B cell (primary cell): ENCODE results near the gene SHISA3. TPM values are rescaled to one million over a fixed set of nuclear protein-coding genes. Genes with fewer than 3 reads are reported as not detected.

ENCODE experiments used
- ATAC-seq: fragments of 200-7000 bp; cut with Tn5 transposase; one replicate; pipeline ENCODE4 v1.10.0; 2021; ENCODE audit warnings: low read depth, mild to moderate bottlenecking, moderate number of reproducible peaks, moderate library complexity
- CTCF ChIA-PET: fragments of 350-600 bp; sonication (Branson Sonifier 250); formaldehyde crosslinking; loops from one replicate; lab custom pipeline; 2021; ENCODE audit warnings: antibody characterized with exemption, inconsistent platforms; lab: Charles Lee
- POLR2A ChIA-PET: fragments of 350-600 bp; sonication (Branson Sonifier 250); formaldehyde crosslinking; loops from one replicate; lab custom pipeline; 2021; ENCODE audit warnings: antibody characterized with exemption; lab: Charles Lee
- DNase-seq: peaks from one replicate; pipeline ENCODE4 v3.0.0; 2013
- H2AFZ ChIP-seq: 2 replicates; pipeline ENCODE4 v1.6.1; 2012; ENCODE audit warnings: mild to moderate bottlenecking, low read depth, low read length; ENCODE audit not compliant: insufficient read depth, poor library complexity, severe bottlenecking
- H3K27ac ChIP-seq, 2 donors: 1 replicate in 1 of 2; 2 replicates in 1 of 2; pipeline ENCODE4 v1.5.1; 2012 to 2013; ENCODE audit warnings: low read length in 2 of 2, mild to moderate bottlenecking in 2 of 2, moderate library complexity in 1 of 2
- H3K27me3 ChIP-seq, 4 experiments: fragments of 200-600 bp in 1 of 4; sonication (generic) in 1 of 4; replicated peaks in 1 of 4; 1 replicate in 2 of 4; 2 replicates in 2 of 4; pipeline versions ENCODE4 v1.6.1 to v1.7.0; 2013 to 2016; ENCODE audit warnings: low read length in 3 of 4, mild to moderate bottlenecking in 2 of 4, mixed read lengths in 1 of 4, moderate library complexity in 1 of 4; ENCODE audit not compliant: insufficient read depth in 4 of 4, control insufficient read depth in 3 of 4; ENCODE audit errors: control extremely low read depth in 1 of 4
- H3K36me3 ChIP-seq, 2 experiments: replicated peaks in 1 of 2; 1 replicate in 1 of 2; 2 replicates in 1 of 2; pipeline versions ENCODE4 v1.6.1 to v1.7.1; 2013; ENCODE audit warnings: low read length in 1 of 2; ENCODE audit not compliant: insufficient read depth in 2 of 2, control insufficient read depth in 1 of 2; ENCODE audit errors: control extremely low read depth in 1 of 2, extremely low read depth in 1 of 2
- H3K4me1 ChIP-seq, 2 donors: fragments of 200-600 bp in 1 of 2; sonication (generic) in 1 of 2; 1 replicate in 1 of 2; 2 replicates in 1 of 2; pipeline versions ENCODE4 v1.5.1 to v1.6.1; 2013 to 2017; ENCODE audit warnings: low read length in 2 of 2; ENCODE audit not compliant: control insufficient read depth in 2 of 2, insufficient read depth in 2 of 2
- H3K4me2 ChIP-seq: replicated peaks from 2 replicates; pipeline ENCODE3; 2012; ENCODE audit warnings: mild to moderate bottlenecking, low read depth, low read length; ENCODE audit not compliant: poor library complexity, severe bottlenecking
- H3K4me3 ChIP-seq, 5 experiments: fragments of 200-600 bp in 1 of 5; sonication (generic) in 1 of 5; 1 replicate in 3 of 5; 2 replicates in 2 of 5; pipeline versions ENCODE4 v1.5.1 to v1.7.0; 2011 to 2016; ENCODE audit warnings: low read length in 4 of 5, mild to moderate bottlenecking in 4 of 5, low read depth in 2 of 5, control low read depth in 1 of 5, moderate library complexity in 1 of 5; ENCODE audit not compliant: insufficient read depth in 1 of 5; ENCODE audit errors: control extremely low read depth in 1 of 5, extremely low read depth in 1 of 5
- H3K79me2 ChIP-seq: fragments of 200-600 bp; sonication (generic); one replicate; pipeline ENCODE4 v1.6.0; 2016; ENCODE audit warnings: low read length; ENCODE audit not compliant: control insufficient read depth, insufficient read depth
- H3K9ac ChIP-seq: fragments of 200-600 bp; sonication (generic); 2 replicates; pipeline ENCODE4 v1.6.1; 2017; ENCODE audit warnings: mild to moderate bottlenecking, low read length, moderate library complexity
- H3K9me3 ChIP-seq, 3 donors: one replicate each; pipeline versions ENCODE4 v1.6.1 to v1.7.1; 2013; ENCODE audit warnings: low read length in 2 of 3; ENCODE audit not compliant: control insufficient read depth in 2 of 3, insufficient read depth in 1 of 3; ENCODE audit errors: control extremely low read depth in 1 of 3
- H4K20me1 ChIP-seq: 2 replicates; pipeline ENCODE4 v1.6.0; 2012; ENCODE audit warnings: mild to moderate bottlenecking, low read length; ENCODE audit not compliant: insufficient read depth, control insufficient read depth, poor library complexity, severe bottlenecking
- H3K27ac Mint-ChIP-seq: one replicate; pipeline ENCODE4 v1.8.0; 2021; ENCODE audit warnings: mixed read lengths
- H3K27me3 Mint-ChIP-seq: one replicate; pipeline ENCODE4 v1.8.0; 2021; ENCODE audit warnings: mixed read lengths
- H3K4me1 Mint-ChIP-seq: one replicate; pipeline ENCODE4 v1.8.0; 2021; ENCODE audit warnings: mixed read lengths
- H3K4me3 Mint-ChIP-seq: one replicate; pipeline ENCODE4 v1.8.0; 2021; ENCODE audit warnings: mixed read lengths
- H3K9me3 Mint-ChIP-seq: one replicate; pipeline ENCODE4 v1.8.0; 2022; ENCODE audit warnings: mixed read lengths; ENCODE audit not compliant: insufficient read depth
- EZH2 ChIP-seq: IDR thresholded peaks from 2 replicates; pipeline ENCODE4 v1.6.1; 2012; ENCODE audit warnings: borderline replicate concordance, low read depth, mild to moderate bottlenecking, moderate library complexity, low read length; ENCODE audit not compliant: insufficient read depth, poor library complexity, severe bottlenecking
- WGBS: methylation state at CpG from one replicate; pipeline ENCODE4 v1.1.5; 2013; ENCODE audit warnings: missing lambda C conversion rate; ENCODE audit not compliant: insufficient coverage; 5-methylcytosine and 5-hydroxymethylcytosine counted together
- intact Hi-C: fragments of 100-400 bp; cut with micrococcal nuclease; formaldehyde crosslinking; loops from one replicate; pipeline ENCODE4 v1.10.0; 2022
- polyA minus RNA-seq: library from RNA; depleted of rRNA, polyadenylated mRNA; stranded (reverse); fragments of >200 nt; gene quantifications from 2 replicates; pipeline ENCODE4 v1.2.3, GENCODE V29; 2012
- polyA plus RNA-seq: library from polyadenylated mRNA; depleted of rRNA; stranded (reverse); fragments of >200 nt; gene quantifications from 2 replicates; pipeline ENCODE4 v1.2.3, GENCODE V29; 2012
- total RNA-seq, 2 donors: library from RNA; stranded (reverse); fragments of 120-200 nt in 1 of 2; gene quantifications; 1 replicate in 1 of 2; 2 replicates in 1 of 2; pipeline versions ENCODE4 v1.2.3 to v1.2.4, GENCODE V29; 2013 to 2022
- TF ChIP-seq, protein P1 (sequence below): fragments of 200-600 bp; IDR thresholded peaks from one replicate; pipeline ENCODE4 v1.8.0; 2022; ENCODE audit warnings: antibody characterized with exemption, mild to moderate bottlenecking

Gene SHISA3
- total RNA-seq (not detected in 2 replicates), polyA plus RNA-seq (not detected in 2 replicates), polyA minus RNA-seq (0.36 TPM in 1 of 2 replicates, not detected in the other)
- 0.33 TPM for total RNA-seq (2013)

DNA sequence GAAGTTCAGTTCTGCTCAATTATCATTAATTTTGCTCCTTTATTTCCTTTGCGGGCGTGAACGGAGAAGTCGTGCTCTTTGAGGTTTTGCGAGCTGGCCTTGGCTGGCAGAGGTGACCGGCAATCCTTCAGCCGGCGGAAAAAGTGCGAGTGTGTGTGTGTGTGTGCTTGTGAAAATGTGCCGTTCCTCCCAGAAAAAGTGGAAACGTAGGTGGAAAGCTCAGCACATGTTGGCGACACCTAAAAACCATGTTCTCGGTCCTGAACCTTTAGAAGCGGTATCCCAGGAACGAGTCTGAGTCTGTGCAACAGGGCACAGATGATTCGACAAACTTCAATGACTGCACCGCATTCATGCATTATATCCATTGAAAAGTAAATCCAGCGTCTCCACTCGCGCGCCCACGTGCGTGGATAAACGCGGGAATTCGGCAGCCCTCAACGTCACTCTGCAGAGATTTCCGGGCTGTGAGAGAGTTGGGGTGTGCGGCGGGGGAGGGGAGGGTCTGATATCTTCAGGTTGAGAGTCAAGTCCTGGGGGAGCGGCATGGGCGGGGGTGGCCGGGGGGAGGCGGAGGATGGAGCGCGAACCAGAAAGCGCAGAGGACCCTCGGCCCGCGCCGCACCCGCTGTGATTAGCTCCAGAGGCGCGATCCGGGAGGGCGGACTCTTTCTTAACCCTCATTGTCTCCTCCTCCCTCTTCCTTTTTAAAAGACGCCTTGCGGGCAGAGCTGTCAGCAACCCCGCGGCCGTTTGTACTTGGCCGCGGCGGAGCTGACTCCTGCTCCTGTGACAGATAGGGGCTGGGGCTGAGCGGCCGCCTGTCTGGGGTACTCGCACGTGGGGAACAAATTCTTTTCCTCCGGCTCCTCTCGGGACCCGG lies at the start of gene SHISA3:
Gene SHISA3 (plus strand): TSS at position 737 of the 883 bp plus-strand sequence. CDS start 569 bp downstream, outside the sequence.
- H3K79me2 ChIP-seq: no peaks in the 10 kb centered on the region
- Mint-ChIP-seq H3K27ac (no peak within 1 kb of the TSS), H3K9me3 (no peaks in the 10 kb centered on the region), H3K4me1 (peaks cover 40% of the 10 kb centered on the region), H3K4me3 (peak within 1 kb of the TSS; percentile 94), H3K27me3 (peaks cover 48% of the 10 kb centered on the region)
- peak; percentile 42 for ATAC-seq
- H3K4me3 ChIP-seq: peak within 1 kb of the TSS; percentile 40 to 71 (median 47)
- H3K4me2 ChIP-seq: peak within 1 kb of the TSS; percentile 79
- peak; percentile 38 for DNase-seq
- H3K27me3 ChIP-seq: peaks cover 0 to 52% (median 28%) of the 10 kb centered on the region in 4 experiments
- POLR2A ChIA-PET: no interaction called here
- H4K20me1 ChIP-seq: no peaks in the 10 kb centered on the region
- intact Hi-C loops: no loop called here
- no peak for TF ChIP-seq EZH2
- TF ChIP-seq, protein P1, sequence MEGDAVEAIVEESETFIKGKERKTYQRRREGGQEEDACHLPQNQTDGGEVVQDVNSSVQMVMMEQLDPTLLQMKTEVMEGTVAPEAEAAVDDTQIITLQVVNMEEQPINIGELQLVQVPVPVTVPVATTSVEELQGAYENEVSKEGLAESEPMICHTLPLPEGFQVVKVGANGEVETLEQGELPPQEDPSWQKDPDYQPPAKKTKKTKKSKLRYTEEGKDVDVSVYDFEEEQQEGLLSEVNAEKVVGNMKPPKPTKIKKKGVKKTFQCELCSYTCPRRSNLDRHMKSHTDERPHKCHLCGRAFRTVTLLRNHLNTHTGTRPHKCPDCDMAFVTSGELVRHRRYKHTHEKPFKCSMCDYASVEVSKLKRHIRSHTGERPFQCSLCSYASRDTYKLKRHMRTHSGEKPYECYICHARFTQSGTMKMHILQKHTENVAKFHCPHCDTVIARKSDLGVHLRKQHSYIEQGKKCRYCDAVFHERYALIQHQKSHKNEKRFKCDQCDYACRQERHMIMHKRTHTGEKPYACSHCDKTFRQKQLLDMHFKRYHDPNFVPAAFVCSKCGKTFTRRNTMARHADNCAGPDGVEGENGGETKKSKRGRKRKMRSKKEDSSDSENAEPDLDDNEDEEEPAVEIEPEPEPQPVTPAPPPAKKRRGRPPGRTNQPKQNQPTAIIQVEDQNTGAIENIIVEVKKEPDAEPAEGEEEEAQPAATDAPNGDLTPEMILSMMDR: no peak
- H3K27ac ChIP-seq: no peak within 1 kb of the TSS
- peak within 1 kb of the TSS; percentile 69 for H2AFZ ChIP-seq
- peaks cover 30 to 47% of the 10 kb centered on the region in 2 donors for H3K4me1 ChIP-seq
- 2% methylated on average over 50 of the region's 61 CpGs for WGBS
- H3K9me3 ChIP-seq: no peaks in the 10 kb centered on the region
- H3K9ac ChIP-seq: peak within 1 kb of the TSS; percentile 53
- H3K36me3 ChIP-seq: no peaks in the 10 kb centered on the region
- CTCF ChIA-PET: interaction anchor here (0.7 to 1.1 kb wide), 2 partner anchors 25 to 316 kb away, joined by 3 to 4 read pairs; no protein-coding TSS in a partner anchor

DNA sequence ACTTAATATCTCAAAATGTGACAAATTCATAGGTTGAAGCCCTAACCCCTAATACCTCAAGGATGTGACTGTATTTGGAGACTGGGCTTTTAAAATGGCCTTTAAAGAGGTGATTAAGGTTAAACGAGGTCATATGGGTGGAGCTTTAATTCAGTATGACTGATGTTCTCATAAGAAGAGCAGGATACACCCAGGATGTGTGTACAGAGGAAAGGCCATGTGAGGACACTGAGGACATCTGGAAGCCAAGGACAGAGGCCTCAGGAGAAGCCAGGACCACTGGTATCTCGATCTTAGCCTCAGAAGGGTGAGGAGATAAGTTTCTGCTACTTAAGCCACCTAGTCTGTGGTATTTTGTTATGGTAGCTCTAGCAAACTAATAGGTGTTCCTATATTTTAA lies 49.0 kb upstream of the SHISA3 start:
- H3K36me3 ChIP-seq: no peaks in the 10 kb centered on the region
- Mint-ChIP-seq H3K4me1 (peaks cover 11% of the 10 kb centered on the region), H3K9me3 (no peaks in the 10 kb centered on the region), H3K27ac (no peak overlapping the region), H3K27me3 (peaks cover 9% of the 10 kb centered on the region), H3K4me3 (no peak overlapping the region)
- 100% methylated on average over 2 of the region's 2 CpGs for WGBS
- H3K9me3 ChIP-seq: peaks cover 0 to 4% (median 0%) of the 10 kb centered on the region in 3 donors
- no peak overlapping the region for H3K4me2 ChIP-seq
- no peak overlapping the region for H3K9ac ChIP-seq
- H3K27me3 ChIP-seq: peaks cover 0 to 3% (median 0%) of the 10 kb centered on the region in 4 experiments
- H3K79me2 ChIP-seq: no peaks in the 10 kb centered on the region
- no peaks in the 10 kb centered on the region for H3K4me1 ChIP-seq
- TF ChIP-seq, protein P1: no peak
- TF ChIP-seq EZH2: no peak
- H4K20me1 ChIP-seq: no peaks in the 10 kb centered on the region
- no peak for ATAC-seq
- H3K27ac ChIP-seq: no peak overlapping the region
- no peak for DNase-seq
- no peak overlapping the region for H3K4me3 ChIP-seq
- H2AFZ ChIP-seq: no peak overlapping the region
- intact Hi-C loops: no loop called here
- ChIA-PET CTCF (no interaction called here), POLR2A (no interaction called here)
